Measurements from ENCODE around the gene CBLN1. TPM values are rescaled to one million over a fixed set of nuclear protein-coding genes. Genes with fewer than 3 reads are reported as not detected.
A peak's percentile ranks its signal among the peaks of the same experiment; 100 is the strongest.

CBLN1 gene
- total RNA-seq, 5 donors from 2014 or later (not counting 1 experiment from before 2014, with no cell fraction given): not detected

DNA sequence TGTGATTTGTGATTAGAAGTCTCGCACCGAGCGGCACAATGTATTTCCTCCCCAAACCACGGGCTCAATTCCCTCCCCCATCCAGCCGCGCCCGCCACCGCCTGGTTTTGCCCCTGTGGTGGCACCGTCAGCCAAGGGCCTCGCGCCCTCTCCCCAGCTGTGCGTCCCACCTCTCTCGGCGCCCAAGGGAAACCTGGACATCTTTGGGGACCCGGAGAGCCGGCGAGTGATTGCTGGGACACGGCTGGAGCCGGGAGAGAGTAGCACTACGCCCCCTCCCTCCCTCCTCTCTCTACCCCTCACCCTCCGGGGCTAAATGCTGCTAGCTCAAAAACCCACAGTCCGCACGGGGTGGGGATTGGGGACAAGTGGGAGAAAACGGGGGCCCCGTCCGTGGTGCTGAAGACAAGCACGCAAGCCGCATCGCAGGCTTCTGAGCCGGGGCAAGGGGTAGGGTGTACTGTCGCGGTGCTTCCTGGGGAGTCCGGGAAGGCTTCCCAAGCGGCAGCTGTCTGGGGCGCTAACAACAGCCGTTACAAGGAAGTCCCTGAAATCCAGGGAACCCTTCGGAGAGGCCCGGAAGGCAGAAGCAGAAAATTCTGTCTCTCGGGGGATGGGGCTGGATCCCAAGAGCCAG is 1.4 kb downstream of the CBLN1 start:
- Mint-ChIP-seq H3K9me3 (no peaks in the 10 kb centered on the region), H3K4me3 (peak overlapping the region in 1 of 3 donors; percentile 59), H3K4me1 (peaks cover 18 to 31% (median 21%) of the 10 kb centered on the region in 3 donors), H3K36me3 (no peaks in the 10 kb centered on the region), H3K27ac (no peak overlapping the region), H3K27me3 (peaks cover 57 to 82% of the 10 kb centered on the region in 2 donors)
- WGBS (ENCODE audit: insufficient coverage): 9% methylated on average over 24 of the region's 39 CpGs
- H3K36me3 ChIP-seq (ENCODE audit: control insufficient read depth in 2 of 2, extremely low read depth in 1 of 2, insufficient read depth in 1 of 2, low read length in 1 of 2): no peaks in the 10 kb centered on the region
- CTCF ChIA-PET: no interaction called here
- peaks cover 14 to 74% of the 10 kb centered on the region in 2 experiments for H3K27me3 ChIP-seq (replicated peaks in 1 of 2; ENCODE audit: control insufficient read depth in 2 of 2, extremely low read depth in 1 of 2, insufficient read depth in 2 of 2, low read length in 1 of 2)
- DNase-seq (no peak), ATAC-seq (replicated peaks in 1 of 4) (no peak)
- H3K27ac ChIP-seq (ENCODE audit: low read length): no peak overlapping the region
- H3K9me3 ChIP-seq: no peaks in the 10 kb centered on the region
- H3K4me1 ChIP-seq (ENCODE audit: control insufficient read depth in 1 of 2, extremely low read depth in 1 of 2, insufficient read depth in 2 of 2, low read length in 2 of 2): peaks cover 0 to 4% of the 10 kb centered on the region in 2 experiments
- POLR2A ChIA-PET: no interaction called here
- H3K4me3 ChIP-seq (ENCODE audit: control insufficient read depth in 1 of 2, extremely low read depth in 1 of 2, low read length in 1 of 2): no peak overlapping the region

DNA sequence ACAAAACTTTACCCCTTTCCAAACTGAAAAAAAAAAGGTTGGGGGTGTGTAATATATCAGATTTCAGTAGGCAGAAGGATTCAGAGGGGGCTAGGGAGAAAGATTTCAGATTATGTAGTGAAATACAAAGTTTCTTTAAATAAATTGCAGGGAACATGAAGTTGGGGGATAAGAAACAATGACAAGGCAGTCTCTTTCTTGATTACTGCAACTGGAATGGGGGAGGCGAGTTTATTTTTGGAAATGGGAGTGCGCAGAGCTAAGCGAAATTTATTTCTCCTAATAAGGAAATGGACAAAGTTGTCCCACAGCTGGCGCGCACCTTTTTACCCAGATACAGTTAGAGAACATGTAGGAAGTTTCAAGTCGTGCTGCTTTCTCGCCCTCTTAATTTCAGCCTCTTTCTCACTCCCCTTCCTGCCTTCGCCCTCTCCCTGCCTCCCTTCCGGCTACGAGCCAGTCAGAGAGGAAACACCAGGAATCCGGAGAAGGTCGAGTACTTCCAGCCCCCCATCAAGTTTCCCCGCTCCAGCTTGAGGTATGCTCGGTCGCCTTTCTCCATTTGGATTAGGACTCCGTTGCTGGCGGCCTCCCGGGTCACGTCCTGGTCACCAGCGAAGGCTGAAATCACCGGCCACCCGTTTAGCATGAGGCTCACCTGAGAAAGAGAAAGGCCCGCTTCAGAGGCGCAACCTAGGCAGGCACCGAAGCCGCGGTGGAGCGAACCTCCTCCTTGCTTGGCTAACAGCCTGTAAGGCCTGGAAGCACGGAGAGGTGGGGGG is 2.5 kb downstream of the CBLN1 start:
- WGBS (ENCODE audit: insufficient coverage): 6% methylated on average over 25 of the region's 29 CpGs
- no peaks in the 10 kb centered on the region for H3K36me3 ChIP-seq (ENCODE audit: control insufficient read depth in 2 of 2, extremely low read depth in 1 of 2, insufficient read depth in 1 of 2, low read length in 1 of 2)
- no peak overlapping the region for H3K27ac ChIP-seq (ENCODE audit: low read length)
- no peak overlapping the region for H3K27ac Mint-ChIP-seq
- H3K27me3 Mint-ChIP-seq: peaks cover 55 to 82% of the 10 kb centered on the region in 2 donors
- peaks cover 0 to 4% of the 10 kb centered on the region in 2 experiments for H3K4me1 ChIP-seq (ENCODE audit: control insufficient read depth in 1 of 2, extremely low read depth in 1 of 2, insufficient read depth in 2 of 2, low read length in 2 of 2)
- H3K36me3 Mint-ChIP-seq: no peaks in the 10 kb centered on the region
- H3K27me3 ChIP-seq (replicated peaks in 1 of 2; ENCODE audit: control insufficient read depth in 2 of 2, extremely low read depth in 1 of 2, insufficient read depth in 2 of 2, low read length in 1 of 2): peaks cover 14 to 81% of the 10 kb centered on the region in 2 experiments
- ChIA-PET CTCF (no interaction called here), POLR2A (no interaction called here)
- peak overlapping the region in 1 of 3 donors; percentile 59 for H3K4me3 Mint-ChIP-seq
- H3K4me3 ChIP-seq (ENCODE audit: control insufficient read depth in 1 of 2, extremely low read depth in 1 of 2, low read length in 1 of 2): no peak overlapping the region
- DNase-seq (no peak), ATAC-seq (replicated peaks in 1 of 4) (no peak)
- no peaks in the 10 kb centered on the region for H3K9me3 Mint-ChIP-seq
- peaks cover 18 to 31% (median 19%) of the 10 kb centered on the region in 3 donors for H3K4me1 Mint-ChIP-seq
- H3K9me3 ChIP-seq: no peaks in the 10 kb centered on the region

DNA sequence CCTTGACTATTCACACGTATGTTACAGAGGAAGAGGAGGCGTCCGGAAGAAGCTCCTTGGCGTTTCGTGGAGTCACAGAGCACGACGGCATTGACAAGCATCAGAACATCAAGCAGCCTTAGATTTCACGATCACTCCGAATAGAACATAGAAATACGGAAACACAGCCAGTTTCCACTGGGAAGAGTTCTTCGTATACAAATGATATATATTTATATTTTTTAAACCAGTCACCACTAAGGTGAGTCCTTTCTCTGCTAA is 3.1 kb downstream of the CBLN1 start:
- peak overlapping the region in 1 of 3 donors; percentile 20 for H3K4me3 Mint-ChIP-seq
- POLR2A ChIA-PET: no interaction called here

DNA sequence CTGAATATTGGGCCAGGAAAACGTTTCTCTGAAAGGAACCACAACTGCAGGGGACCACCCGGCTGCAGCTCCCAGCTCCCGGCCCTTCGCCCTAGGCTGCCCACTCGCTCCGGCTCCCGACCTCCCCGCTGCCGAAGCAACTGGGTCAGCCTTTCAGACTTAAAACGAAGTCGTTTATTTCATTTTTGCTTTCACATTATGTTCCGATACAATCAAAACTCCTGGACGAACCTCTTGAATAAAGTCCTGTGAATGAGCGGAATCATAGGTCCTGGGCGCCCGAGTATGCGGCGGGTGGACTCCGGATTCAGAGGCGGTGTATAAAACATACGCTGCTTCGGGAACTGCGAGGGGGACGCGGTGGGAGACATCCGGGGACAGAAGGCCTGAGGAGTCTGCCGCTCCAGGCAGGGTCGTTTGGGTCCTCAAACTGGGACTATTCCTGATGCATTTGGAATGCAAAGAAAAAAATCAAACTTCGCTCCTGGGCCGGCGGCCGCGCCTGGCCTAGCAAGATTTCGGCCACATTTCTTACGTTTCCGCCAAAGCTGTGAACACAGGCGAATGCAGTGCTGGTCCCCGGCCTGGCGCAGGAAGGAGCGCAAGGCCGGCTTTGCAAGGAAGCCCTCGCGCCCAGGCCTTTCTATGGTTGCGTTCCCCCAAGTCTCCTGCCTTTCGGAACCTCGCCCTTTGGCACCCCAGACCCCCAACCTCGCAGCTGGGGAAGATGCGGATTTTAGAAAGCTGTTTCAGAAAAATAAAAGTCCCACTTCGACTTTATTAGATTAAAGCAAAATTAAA is 3.7 kb downstream of the CBLN1 start:
- no peak for ATAC-seq (replicated peaks in 1 of 4)

More for the DNA sequence above, 3.1 kb downstream of the CBLN1 start:
- no peaks in the 10 kb centered on the region for H3K9me3 Mint-ChIP-seq
- Histone ChIP-seq H3K36me3 (ENCODE audit: control insufficient read depth in 2 of 2, extremely low read depth in 1 of 2, insufficient read depth in 1 of 2, low read length in 1 of 2) (no peaks in the 10 kb centered on the region), H3K4me1 (ENCODE audit: control insufficient read depth in 1 of 2, extremely low read depth in 1 of 2, insufficient read depth in 2 of 2, low read length in 2 of 2) (peaks cover 0 to 4% of the 10 kb centered on the region in 2 experiments), H3K9me3 (no peaks in the 10 kb centered on the region), H3K27ac (ENCODE audit: low read length) (no peak overlapping the region), H3K4me3 (ENCODE audit: control insufficient read depth in 1 of 2, extremely low read depth in 1 of 2, low read length in 1 of 2) (no peak overlapping the region), H3K27me3 (replicated peaks in 1 of 2; ENCODE audit: control insufficient read depth in 2 of 2, extremely low read depth in 1 of 2, insufficient read depth in 2 of 2, low read length in 1 of 2) (peaks cover 9 to 81% of the 10 kb centered on the region in 2 experiments)
- no peaks in the 10 kb centered on the region for H3K36me3 Mint-ChIP-seq
- H3K4me1 Mint-ChIP-seq: peaks cover 18 to 31% (median 19%) of the 10 kb centered on the region in 3 donors
- H3K27ac Mint-ChIP-seq: no peak overlapping the region
- 5% methylated on average over 7 of the region's 11 CpGs for WGBS (ENCODE audit: insufficient coverage)
- no peak for DNase-seq
- no peak for ATAC-seq (replicated peaks in 1 of 4)
- CTCF ChIA-PET: no interaction called here
- H3K27me3 Mint-ChIP-seq: peaks cover 55 to 82% of the 10 kb centered on the region in 2 donors

DNA sequence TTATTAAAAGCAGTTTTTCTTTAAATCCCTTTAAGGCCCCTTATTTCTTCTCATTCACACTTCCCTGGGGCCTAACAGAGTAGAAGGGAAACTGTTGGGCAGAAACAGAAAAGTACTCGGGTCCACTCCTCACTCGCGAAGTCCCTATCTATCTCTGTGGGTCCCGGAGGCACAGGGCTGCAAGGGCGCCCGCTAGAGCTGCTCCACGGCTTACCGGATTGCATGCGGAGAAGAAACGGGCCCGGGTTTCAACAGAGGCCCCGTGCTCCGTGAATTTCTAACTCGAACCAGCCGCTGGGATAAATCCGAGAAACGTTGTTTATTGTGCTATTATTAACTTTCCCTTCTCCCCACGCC is 4.3 kb downstream of the CBLN1 start:
- Histone ChIP-seq H3K36me3 (ENCODE audit: control insufficient read depth in 2 of 2, extremely low read depth in 1 of 2, insufficient read depth in 1 of 2, low read length in 1 of 2) (no peaks in the 10 kb centered on the region), H3K9me3 (no peaks in the 10 kb centered on the region), H3K27me3 (replicated peaks in 1 of 2; ENCODE audit: control insufficient read depth in 2 of 2, extremely low read depth in 1 of 2, insufficient read depth in 2 of 2, low read length in 1 of 2) (peaks cover 5 to 71% of the 10 kb centered on the region in 2 experiments), H3K4me1 (ENCODE audit: control insufficient read depth in 1 of 2, extremely low read depth in 1 of 2, insufficient read depth in 2 of 2, low read length in 2 of 2) (peaks cover 0 to under 1% of the 10 kb centered on the region in 2 experiments), H3K4me3 (ENCODE audit: control insufficient read depth in 1 of 2, extremely low read depth in 1 of 2, low read length in 1 of 2) (no peak overlapping the region), H3K27ac (ENCODE audit: low read length) (no peak overlapping the region)
- ChIA-PET POLR2A (no interaction called here), CTCF (no interaction called here)
- Mint-ChIP-seq H3K4me3 (no peak overlapping the region), H3K36me3 (no peaks in the 10 kb centered on the region), H3K4me1 (peaks cover 13 to 25% (median 14%) of the 10 kb centered on the region in 3 donors), H3K27ac (no peak overlapping the region), H3K27me3 (peaks cover 57 to 83% of the 10 kb centered on the region in 2 donors), H3K9me3 (no peaks in the 10 kb centered on the region)
- no peak for ATAC-seq (replicated peaks in 1 of 4)
- 11% methylated on average over 10 of the region's 18 CpGs for WGBS (ENCODE audit: insufficient coverage)
- no peak for DNase-seq

More for the DNA sequence above, 3.7 kb downstream of the CBLN1 start:
- H3K9me3 ChIP-seq: no peaks in the 10 kb centered on the region
- peaks cover 60 to 85% of the 10 kb centered on the region in 2 donors for H3K27me3 Mint-ChIP-seq
- 9% methylated on average over 36 of the region's 49 CpGs for WGBS (ENCODE audit: insufficient coverage)
- POLR2A ChIA-PET: no interaction called here
- H3K27ac ChIP-seq (ENCODE audit: low read length): no peak overlapping the region
- peak overlapping the region in 1 of 3 donors; percentile 20 for H3K4me3 Mint-ChIP-seq
- peaks cover 18 to 31% (median 19%) of the 10 kb centered on the region in 3 donors for H3K4me1 Mint-ChIP-seq
- H3K9me3 Mint-ChIP-seq: no peaks in the 10 kb centered on the region
- H3K36me3 ChIP-seq (ENCODE audit: control insufficient read depth in 2 of 2, extremely low read depth in 1 of 2, insufficient read depth in 1 of 2, low read length in 1 of 2): no peaks in the 10 kb centered on the region
- CTCF ChIA-PET: no interaction called here
- no peaks in the 10 kb centered on the region for H3K36me3 Mint-ChIP-seq
- peaks cover 8 to 77% of the 10 kb centered on the region in 2 experiments for H3K27me3 ChIP-seq (replicated peaks in 1 of 2; ENCODE audit: control insufficient read depth in 2 of 2, extremely low read depth in 1 of 2, insufficient read depth in 2 of 2, low read length in 1 of 2)
- no peak overlapping the region for H3K27ac Mint-ChIP-seq
- H3K4me1 ChIP-seq (ENCODE audit: control insufficient read depth in 1 of 2, extremely low read depth in 1 of 2, insufficient read depth in 2 of 2, low read length in 2 of 2): peaks cover 0 to 4% of the 10 kb centered on the region in 2 experiments
- no peak overlapping the region for H3K4me3 ChIP-seq (ENCODE audit: control insufficient read depth in 1 of 2, extremely low read depth in 1 of 2, low read length in 1 of 2)
- no peak for DNase-seq

DNA sequence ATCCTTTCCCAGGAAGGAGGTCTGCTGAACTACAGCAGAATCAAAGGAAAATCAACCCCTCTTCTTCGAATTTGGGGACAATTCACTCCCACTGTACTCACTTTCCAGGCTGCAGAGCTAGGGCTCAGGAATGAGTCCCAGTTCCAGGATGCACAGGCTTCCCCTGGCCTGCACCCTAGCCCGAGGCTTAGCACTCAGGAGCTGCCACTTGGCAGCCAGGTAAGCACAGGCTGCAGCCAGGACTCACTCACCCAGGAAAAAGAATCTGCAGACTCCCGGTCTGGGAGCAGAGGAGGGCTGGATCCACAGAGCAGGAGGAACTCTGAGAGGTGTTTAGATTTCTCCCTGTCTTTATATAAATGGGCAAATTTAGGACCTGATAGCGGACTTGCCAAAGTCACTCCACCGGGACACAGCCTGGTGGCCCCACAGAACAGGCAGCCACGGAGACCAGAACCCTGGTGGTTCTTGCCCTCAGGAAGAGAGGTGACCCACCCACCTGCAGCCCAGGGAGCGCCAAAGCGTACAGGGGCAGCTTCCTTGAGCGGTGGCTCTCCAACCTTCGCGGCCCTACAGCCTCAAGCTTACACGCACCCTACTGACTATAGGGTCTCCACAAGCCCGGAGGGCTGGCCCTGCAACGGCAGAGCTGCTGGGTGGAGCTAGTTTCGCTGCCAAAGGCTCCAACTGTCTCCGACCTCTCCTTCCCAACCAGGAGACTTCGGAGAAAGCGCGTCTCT is 4.8 kb downstream of the CBLN1 start:
- DNase-seq: no peak
- 14% methylated on average over 14 of the region's 19 CpGs for WGBS (ENCODE audit: insufficient coverage)
- H3K27ac ChIP-seq (ENCODE audit: low read length): no peak overlapping the region
- H3K4me1 Mint-ChIP-seq: peaks cover 13 to 25% (median 14%) of the 10 kb centered on the region in 3 donors
- no peak overlapping the region for H3K4me3 ChIP-seq (ENCODE audit: control insufficient read depth in 1 of 2, extremely low read depth in 1 of 2, low read length in 1 of 2)
- H3K36me3 Mint-ChIP-seq: no peaks in the 10 kb centered on the region
- POLR2A ChIA-PET: no interaction called here
- no peaks in the 10 kb centered on the region for H3K36me3 ChIP-seq (ENCODE audit: control insufficient read depth in 2 of 2, extremely low read depth in 1 of 2, insufficient read depth in 1 of 2, low read length in 1 of 2)
- H3K9me3 Mint-ChIP-seq: no peaks in the 10 kb centered on the region
- no peak overlapping the region for H3K27ac Mint-ChIP-seq
- H3K27me3 Mint-ChIP-seq: peaks cover 57 to 83% of the 10 kb centered on the region in 2 donors
- ATAC-seq (replicated peaks in 1 of 4): no peak
- CTCF ChIA-PET: no interaction called here
- no peaks in the 10 kb centered on the region for H3K4me1 ChIP-seq (ENCODE audit: control insufficient read depth in 1 of 2, extremely low read depth in 1 of 2, insufficient read depth in 2 of 2, low read length in 2 of 2)
- peak overlapping the region in 1 of 3 donors; percentile 49 for H3K4me3 Mint-ChIP-seq
- peaks cover 5 to 70% of the 10 kb centered on the region in 2 experiments for H3K27me3 ChIP-seq (replicated peaks in 1 of 2; ENCODE audit: control insufficient read depth in 2 of 2, extremely low read depth in 1 of 2, insufficient read depth in 2 of 2, low read length in 1 of 2)
- no peaks in the 10 kb centered on the region for H3K9me3 ChIP-seq

Measured in T-cell (primary cell).